H4 (cell line): Measurements from ENCODE around the gene CRISP1. TPM values are rescaled to one million over a fixed set of nuclear protein-coding genes. Genes with fewer than 3 reads are reported as not detected.
"Not testable (repeated sequence)": the region's sequence is repeated elsewhere in the genome, so short reads cannot be mapped to it uniquely, and the experiment has no call there.

Source experiments
- DNase-seq: peaks from one replicate; pipeline ENCODE4 v3.0.0-alpha.2; 2015; ENCODE audit warnings: low spot score
- total RNA-seq: library from RNA; depleted of rRNA; stranded (reverse); fragments of >200 nt; shearing (Covaris generic); gene quantifications from 2 replicates; pipeline ENCODE4 v1.2.3, GENCODE V29; 2014; rRNA removed

CRISP1 gene
- not detected in 2 replicates for total RNA-seq

GRCh38 chr6:49866485-49866943 lies at the start of gene CRISP1:
Gene CRISP1, minus strand, starts transcription at chr6:49866535. Its CDS starts 9,135 bp downstream, at chr6:49857400.
- no peak for DNase-seq

- DNase-seq: no peak
Measured at GRCh38 chr6:49915035-49915434, 48.7 kb upstream of the CRISP1 start.

GRCh38 chr6:49913636-49914375 lies 47.5 kb upstream of the CRISP1 start:
- no peak for DNase-seq

DNA sequence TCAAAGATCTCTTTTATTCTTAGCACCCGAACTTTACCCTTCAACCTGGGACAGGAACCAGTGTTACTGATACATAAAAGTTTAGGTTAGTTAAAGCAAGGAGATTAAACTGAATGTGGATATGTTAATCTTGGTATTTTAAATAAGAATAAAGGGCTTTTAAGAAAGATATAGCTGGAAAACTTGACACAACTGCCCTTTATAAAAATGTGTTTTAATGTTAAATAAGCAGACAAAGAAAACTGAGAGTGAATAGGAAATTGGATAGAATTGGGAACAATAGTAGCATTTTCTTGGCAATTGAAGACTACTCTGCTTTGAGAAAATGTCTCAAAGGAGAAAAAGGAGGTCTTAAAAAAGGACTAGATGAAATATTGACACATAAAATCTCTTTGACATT lies 45.9 kb upstream of the CRISP1 start:
- no peak for DNase-seq

- no peak for DNase-seq
Measured at GRCh38 chr6:49911252-49911651, 44.9 kb upstream of the CRISP1 start.

- no peak for DNase-seq
Measured at GRCh38 chr6:49909563-49909962, 43.2 kb upstream of the CRISP1 start.

- DNase-seq: peak; percentile 57
Measured at GRCh38 chr6:49906526-49906925, 40.2 kb upstream of the CRISP1 start.

DNA sequence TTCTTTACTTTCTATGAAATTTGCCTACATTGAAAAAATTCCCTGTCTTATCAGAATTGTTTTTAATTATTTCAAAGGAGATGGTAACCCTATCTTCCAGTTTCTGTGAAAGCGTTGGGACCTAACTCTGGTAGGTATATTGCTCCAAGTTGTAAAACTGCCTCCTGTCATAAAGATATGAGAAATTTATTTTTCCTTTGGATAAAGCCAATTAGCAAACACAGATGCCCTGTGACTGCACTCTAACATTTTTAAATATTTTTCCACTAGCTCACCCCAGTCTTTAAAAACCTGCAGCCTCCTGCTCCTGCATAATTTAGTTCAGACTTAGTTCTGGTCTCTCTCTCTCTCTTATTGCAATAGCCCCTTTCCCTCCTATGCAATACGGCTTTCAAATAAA lies 39.0 kb upstream of the CRISP1 start:
- no peak for DNase-seq

DNA sequence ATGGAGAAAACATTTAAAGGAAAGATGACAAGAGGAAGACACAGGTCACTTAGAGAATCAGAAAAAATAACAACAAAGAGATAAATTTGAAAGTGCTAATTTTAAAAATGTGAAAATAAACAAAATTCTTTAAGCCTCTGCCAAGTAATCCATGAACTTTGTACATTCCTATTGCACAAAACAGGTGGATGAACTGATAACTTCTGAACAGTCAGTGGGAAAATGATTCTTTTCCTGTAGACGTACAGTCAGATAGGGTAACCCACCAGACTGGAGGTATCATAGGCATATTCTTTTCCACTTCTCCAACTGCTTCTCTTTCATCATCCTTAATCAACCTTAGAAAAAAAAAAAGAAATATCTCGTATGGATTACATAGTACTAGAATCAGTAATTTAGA lies 36.5 kb upstream of the CRISP1 start:
- DNase-seq: no peak

DNA sequence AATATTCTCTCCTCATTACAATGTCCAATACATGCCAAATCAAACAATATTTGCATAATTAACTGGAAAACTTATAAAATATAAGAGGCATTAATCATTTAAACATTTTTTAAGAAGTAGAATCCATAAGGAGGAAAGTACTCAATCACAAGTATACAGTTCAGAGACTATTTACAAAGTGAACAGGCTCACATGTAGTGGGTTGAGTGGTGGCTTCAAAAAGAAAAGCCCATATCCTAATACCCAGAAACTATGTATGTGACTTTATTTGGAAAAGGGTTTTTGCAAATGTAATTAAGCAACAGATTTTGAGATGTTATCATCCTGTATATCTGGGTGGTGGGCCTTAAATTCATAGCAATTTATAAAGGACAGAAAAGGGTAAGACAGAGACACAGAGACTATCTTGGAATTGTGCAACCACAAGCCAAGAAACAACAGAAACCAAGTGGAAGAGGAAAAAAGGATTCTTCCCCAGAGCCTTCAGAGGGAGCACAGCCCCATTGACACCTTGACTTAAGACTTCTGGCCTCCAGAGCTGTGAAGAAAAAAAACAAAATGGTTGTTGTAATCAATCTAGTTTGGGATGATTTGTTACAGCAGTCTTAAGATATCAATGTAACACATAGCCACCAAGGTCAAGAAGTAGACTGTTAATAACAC lies 32.7 kb upstream of the CRISP1 start:
- no peak for DNase-seq

GRCh38 chr6:49895553-49895952 lies 29.2 kb upstream of the CRISP1 start:
- not testable (repeated sequence) for DNase-seq

DNA sequence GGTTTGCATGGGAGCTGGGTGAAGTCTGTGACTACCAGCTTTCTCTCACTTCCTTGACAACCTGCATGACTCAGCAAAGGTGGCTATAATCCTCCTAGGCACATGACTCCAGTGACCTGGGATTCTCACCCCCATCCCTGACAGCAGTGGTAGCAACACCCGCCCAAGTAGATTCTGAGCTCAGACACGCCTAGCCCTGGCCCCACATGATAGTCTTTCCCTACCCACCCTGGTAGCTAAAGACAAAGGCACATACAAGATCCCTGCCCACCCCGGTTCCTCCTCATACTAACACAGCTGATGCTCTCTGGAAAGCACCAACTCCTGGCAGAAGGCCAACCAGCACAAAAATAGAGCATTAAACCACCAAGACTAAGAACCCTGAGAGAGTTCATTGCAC lies 25.9 kb upstream of the CRISP1 start:
- no peak for DNase-seq

- no peak for DNase-seq
Measured at GRCh38 chr6:49890988-49891387, 24.7 kb upstream of the CRISP1 start.

DNA sequence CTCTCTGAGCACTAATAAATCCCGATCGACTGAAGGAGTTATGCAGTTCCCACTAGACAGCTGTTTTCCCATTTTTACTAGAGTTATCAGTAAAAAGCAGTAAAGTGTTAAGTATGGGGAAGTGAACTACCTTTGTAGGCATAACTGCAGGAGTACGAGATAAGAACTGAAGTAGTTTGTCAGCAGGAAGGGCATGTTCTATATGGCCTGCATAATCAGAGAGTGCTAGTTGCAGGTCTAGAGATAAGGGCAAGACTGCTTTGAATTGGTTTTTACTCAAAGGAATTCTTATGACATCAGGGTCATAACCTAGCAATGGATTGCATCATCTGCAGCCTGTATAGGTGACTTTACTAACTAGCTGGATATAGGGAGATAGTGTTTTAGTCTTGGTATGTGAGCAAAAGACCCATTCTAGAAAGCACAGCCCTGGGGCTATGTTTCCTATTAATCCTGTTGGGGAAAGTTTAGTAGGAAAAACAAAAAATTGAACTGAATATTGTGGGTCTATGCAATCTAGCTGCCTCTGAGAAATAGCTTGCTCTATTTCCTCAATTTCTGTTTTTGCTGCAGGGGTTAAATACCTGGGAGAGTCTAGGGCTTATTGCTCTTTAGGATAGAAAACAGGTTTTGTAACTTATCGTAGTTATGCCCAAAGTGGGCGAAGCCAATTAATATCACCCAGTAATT lies 22.6 kb upstream of the CRISP1 start:
- no peak for DNase-seq

- DNase-seq: no peak
Measured at GRCh38 chr6:49868951-49869529, 2.7 kb upstream of the CRISP1 start.

DNA sequence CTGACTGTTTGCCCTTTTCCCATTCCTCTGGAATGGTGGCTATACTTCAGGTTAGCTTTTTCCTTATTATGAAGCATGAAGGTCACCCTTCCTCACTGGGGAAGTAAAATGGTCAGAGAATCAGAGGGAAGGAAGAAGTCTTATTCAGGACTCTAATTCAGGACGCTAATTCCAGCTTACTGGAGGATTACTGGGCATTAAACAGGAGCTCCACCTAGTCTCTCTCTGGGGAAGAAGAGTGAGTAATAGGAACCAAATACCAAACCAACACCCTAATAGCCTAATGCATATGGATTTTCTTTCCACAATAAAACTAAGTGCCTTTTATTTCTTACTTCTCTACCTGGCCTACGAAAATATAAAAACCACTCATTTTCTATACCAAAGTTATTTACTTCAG lies 10.1 kb downstream of the CRISP1 start:
- DNase-seq: no peak

DNA sequence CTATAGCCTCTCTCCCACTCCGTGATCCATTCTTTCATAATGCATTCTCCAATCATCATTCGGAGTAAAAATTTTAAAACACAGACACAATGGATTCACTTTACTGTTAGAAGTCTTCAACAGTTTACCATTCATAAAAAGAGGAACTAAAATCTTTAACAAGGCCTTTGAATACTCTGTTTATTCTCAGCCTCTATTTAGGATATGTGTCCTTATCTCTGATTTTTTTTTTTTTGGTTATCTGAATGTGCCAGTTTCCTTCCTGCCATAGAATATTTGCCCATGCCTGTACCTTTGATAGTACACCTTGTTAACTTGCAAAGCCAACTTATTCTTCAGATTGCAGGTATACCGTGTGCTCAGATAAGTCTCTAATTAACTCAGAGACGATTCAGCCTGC lies 11.1 kb downstream of the CRISP1 start:
- no peak for DNase-seq

GRCh38 chr6:49852975-49853374 lies 13.4 kb downstream of the CRISP1 start:
- no peak for DNase-seq

DNA sequence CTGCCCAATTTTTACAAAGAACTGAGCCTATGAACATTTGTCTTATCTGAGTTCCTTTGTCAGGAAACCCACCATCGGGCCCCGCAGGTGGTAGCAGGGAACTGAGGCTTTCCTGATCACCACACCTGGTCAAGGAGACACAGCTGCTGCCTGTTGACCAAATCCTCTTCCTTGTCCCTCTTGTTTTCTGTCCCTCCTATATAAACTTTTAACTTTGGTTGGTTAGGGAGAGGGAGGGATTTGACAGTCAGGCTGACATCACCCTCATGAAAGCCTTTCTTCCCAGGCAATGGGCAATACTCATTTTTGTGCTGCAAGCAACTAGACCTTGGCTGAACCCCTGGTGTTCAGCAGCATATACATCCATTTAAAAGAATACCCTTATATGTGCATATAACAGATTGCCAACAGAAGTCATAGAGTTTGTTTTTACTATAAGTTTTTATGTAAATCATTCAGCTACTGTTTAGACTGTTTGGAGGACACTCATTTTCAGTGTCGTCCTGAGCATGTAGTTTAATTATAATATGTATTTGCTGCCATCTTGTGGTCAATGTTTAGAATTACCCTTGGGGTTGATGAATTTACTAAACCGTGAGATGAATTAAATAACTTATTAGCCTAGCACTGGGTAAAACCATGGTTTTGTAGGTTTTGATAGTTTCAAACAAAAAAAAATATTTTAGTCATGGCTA lies 17.0 kb downstream of the CRISP1 start:
- peak; percentile 72 for DNase-seq

DNA sequence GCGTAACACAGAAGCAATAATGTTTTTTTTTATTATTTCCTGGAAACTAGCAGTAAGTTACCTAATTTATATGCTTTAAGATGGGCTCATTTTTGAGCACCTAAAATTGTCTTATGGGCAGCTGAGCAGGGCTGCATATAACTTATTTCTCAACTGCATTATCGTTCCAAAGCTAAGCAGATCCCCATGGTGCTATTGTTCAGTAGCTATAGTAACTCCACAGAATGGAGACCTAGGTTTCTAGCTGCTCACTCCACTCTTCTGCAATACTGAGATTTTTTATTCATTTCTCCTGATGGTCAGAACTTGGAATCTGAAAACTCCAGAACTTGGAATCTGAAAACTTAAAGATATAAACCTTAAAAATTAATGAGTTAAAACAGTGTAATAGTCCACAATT lies 18.7 kb downstream of the CRISP1 start:
- DNase-seq: no peak

DNA sequence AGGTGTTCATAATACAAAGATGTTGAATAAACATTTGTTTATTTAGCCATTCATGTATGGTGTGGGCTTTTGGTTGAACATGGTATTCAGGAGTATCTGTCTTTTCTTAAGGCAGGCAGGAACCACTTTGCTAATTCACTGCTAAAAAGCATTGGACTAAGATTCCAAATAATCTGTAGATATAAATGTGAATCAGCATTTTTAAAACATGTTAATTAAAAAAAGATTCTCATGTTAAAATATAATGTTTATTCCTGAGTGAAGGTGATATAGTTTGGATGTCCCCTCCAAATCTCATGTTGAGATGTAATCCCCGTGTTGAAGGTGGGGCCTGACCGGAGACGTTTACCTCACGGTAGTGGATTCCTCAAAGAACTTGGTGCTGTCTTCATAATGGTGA lies 19.3 kb downstream of the CRISP1 start:
- DNase-seq: no peak

DNA sequence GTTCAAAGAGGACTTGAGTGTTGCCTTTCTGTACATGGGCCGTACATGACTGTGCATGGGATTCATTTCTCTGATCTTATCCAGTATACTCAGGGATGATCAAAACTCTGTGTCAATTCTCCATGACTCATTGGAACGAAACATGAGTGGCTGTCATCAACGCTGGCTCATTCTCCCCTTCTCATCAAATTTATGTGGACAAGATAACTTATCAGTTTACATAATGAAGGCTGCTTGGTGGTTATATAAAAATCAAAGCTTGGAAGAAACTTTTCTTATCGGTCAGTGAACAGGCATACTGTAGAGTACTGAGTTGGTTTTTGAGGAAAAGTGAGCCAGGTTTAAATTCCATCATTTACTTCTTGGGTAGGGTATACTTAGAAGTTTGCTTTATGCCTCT lies 24.9 kb downstream of the CRISP1 start:
- no peak for DNase-seq
